Measurements from ENCODE around the gene DNM3. TPM values are rescaled to one million over a fixed set of nuclear protein-coding genes. Genes with fewer than 3 reads are reported as not detected.

DNM3 gene
- polyA plus RNA-seq, 3 donors from 2014 or later = 0.52 to 1.2 (median 0.99) TPM

DNA sequence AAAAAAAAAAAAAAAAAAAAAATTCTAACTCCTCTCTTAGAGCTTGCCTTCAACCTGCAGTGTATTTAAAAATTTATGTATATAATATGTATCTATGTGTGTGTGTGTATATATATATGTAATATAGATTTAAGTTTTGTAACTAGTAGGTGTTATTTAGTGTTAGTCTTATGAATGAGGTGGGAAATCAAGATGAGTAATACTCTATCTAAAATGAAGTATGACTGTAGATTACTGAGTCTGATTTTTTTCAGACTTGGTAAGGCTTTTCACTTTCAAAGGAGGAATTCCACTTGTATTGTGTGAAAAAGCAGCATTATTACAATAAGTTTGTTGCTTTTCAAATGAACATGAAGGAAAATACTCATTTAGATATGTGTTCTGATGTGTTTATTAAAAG is 5.4 kb upstream of the DNM3 start:
- H3K4me3 Mint-ChIP-seq = no peak overlapping the region
- no peaks in the 10 kb centered on the region for H3K9me3 Mint-ChIP-seq
- peaks cover 4 to 6% of the 10 kb centered on the region in 2 donors for H3K4me1 Mint-ChIP-seq
- no peak for DNase-seq
- no peak overlapping the region for H3K27ac Mint-ChIP-seq
- no peaks in the 10 kb centered on the region for H3K36me3 Mint-ChIP-seq
- peaks cover 0 to 5% (median 2%) of the 10 kb centered on the region in 3 donors for H3K27me3 Mint-ChIP-seq (ENCODE audit: low read depth in 3 of 3)

DNA sequence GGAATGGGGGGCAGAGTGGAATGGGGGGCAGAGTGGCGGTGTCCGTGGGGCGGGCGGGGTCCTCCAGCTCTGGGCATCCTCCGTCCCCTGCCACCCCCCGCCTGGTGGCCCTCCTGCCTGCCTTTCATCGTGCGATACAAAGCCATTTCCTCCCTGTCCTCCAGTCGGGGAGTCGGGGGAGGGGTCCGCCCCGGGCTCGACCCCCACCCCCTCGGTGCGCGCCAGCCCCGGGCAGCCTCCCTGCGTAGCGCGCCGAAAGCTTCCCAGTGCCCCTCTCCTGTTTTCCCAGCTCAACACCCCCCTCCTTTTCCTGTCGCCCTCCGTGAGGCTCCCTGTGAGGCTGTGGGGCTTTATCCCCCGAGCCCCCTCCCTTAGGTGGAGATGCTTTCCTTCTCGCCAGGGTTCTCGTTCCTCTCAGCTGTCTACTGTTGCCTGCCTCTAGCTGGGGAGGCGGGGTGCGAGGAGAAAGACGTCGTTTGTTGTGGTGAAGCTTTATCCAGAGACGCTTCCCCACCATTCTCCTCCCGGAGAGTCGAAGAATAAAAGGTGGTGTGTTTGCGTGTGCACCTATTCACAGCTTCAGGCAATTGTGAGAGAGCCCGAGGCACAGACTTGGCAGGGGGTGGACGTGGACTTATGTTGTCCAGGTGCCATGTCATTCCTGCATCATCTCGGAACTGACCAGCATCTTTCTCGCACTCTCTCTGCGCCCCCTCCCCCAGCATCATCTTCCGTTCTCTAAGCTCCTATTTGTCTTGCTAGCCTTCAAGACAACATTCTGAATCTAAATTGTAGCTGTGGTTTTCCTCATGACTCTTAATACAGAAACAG is 848 bp downstream of the DNM3 start:
- peak; percentile 8 to 12 (median 10) for DNase-seq
- H3K36me3 Mint-ChIP-seq = no peaks in the 10 kb centered on the region
- H3K9me3 Mint-ChIP-seq = no peaks in the 10 kb centered on the region
- peak overlapping the region in 4 of 6 donors; percentile 20 to 70 (median 49) for H3K27ac Mint-ChIP-seq
- peaks cover 5 to 18% (median 16%) of the 10 kb centered on the region in 3 donors for H3K27me3 Mint-ChIP-seq (ENCODE audit: low read depth in 3 of 3)
- H3K4me3 Mint-ChIP-seq = peak overlapping the region; percentile 85 to 88 (median 88)
- peaks cover 17 to 21% of the 10 kb centered on the region in 2 donors for H3K4me1 Mint-ChIP-seq

DNA sequence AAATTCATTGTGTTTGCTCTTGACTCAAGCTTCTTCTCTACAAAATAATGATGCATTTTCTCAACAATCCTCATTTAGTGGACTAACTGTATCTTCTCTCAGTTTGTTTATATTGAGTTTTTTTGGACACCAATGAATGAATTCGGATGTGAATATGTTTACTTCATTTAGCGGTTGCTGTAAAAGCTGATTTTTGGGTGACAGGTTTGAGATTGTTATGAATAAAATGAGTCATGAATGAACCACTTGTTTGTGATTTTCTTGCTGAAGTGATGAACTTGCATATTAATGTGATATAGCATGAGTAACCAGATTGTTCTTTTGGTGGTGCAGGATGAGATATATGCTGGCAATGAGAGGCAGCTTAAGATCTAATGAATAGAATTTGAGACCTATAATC is 3.1 kb downstream of the DNM3 start:
- Mint-ChIP-seq H3K4me1 (peaks cover 17 to 21% of the 10 kb centered on the region in 2 donors), H3K36me3 (no peaks in the 10 kb centered on the region), H3K4me3 (no peak overlapping the region), H3K27me3 (ENCODE audit: low read depth in 3 of 3) (peaks cover 5 to 23% (median 16%) of the 10 kb centered on the region in 3 donors), H3K9me3 (no peaks in the 10 kb centered on the region), H3K27ac (no peak overlapping the region)
- no peak for DNase-seq

DNA sequence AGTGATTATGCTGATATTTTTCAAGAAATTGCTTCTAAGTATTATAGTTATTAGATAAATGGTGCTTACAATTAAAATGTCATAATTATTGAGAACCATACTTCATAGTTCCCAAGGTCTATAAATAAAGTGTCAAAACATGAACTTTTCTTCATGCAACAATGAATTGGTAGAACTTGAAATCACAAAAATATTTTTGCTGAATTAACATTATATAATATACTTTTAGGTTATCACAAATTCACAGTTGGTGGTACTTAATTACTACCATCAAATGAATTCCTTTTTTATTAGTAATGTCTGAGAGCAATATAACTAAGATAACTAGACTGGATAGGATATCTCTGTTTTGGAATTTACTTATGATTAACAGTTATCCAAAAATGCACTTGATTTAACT is 4.7 kb downstream of the DNM3 start:
- DNase-seq = no peak
- peaks cover 5 to 25% (median 13%) of the 10 kb centered on the region in 3 donors for H3K27me3 Mint-ChIP-seq (ENCODE audit: low read depth in 3 of 3)
- no peak overlapping the region for H3K27ac Mint-ChIP-seq
- H3K36me3 Mint-ChIP-seq = no peaks in the 10 kb centered on the region
- no peak overlapping the region for H3K4me3 Mint-ChIP-seq
- H3K4me1 Mint-ChIP-seq = peaks cover 12 to 13% of the 10 kb centered on the region in 2 donors
- H3K9me3 Mint-ChIP-seq = no peaks in the 10 kb centered on the region

DNA sequence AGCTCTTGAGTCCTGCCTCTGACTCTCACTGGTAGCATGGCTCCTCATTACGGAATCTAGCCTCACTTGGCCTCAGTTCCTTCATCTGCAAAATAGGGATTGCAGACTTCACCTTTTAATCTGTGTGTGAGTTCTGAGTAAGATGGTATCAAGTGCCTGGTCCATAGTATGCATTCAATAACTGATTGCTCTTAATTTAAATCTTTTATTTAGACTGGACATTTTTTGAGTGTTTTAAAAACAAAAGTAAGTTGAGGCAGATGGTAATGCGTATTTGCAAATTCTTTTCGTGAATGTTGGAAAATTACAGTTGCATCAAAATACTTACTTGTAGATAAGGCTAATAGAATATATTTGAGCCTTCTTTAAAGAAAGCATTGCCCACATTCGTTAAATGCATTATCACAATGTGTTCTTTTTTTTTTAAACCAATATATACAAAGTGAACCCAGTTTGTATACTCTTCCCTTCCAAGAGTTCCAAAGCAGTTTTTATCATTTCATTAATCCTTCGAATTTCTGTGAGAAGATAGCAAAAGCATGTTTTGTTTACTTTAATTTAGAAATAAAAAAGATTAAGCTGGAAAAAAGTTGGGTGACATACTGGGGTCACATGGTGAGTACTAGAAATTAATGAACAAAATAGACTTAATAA is 8.1 kb downstream of the DNM3 start:
- Mint-ChIP-seq H3K9me3 (no peaks in the 10 kb centered on the region), H3K4me1 (no peaks in the 10 kb centered on the region), H3K27me3 (ENCODE audit: low read depth in 3 of 3) (peaks cover 0 to 15% (median 8%) of the 10 kb centered on the region in 3 donors), H3K4me3 (no peak overlapping the region), H3K36me3 (no peaks in the 10 kb centered on the region), H3K27ac (no peak overlapping the region)
- DNase-seq = no peak

DNA sequence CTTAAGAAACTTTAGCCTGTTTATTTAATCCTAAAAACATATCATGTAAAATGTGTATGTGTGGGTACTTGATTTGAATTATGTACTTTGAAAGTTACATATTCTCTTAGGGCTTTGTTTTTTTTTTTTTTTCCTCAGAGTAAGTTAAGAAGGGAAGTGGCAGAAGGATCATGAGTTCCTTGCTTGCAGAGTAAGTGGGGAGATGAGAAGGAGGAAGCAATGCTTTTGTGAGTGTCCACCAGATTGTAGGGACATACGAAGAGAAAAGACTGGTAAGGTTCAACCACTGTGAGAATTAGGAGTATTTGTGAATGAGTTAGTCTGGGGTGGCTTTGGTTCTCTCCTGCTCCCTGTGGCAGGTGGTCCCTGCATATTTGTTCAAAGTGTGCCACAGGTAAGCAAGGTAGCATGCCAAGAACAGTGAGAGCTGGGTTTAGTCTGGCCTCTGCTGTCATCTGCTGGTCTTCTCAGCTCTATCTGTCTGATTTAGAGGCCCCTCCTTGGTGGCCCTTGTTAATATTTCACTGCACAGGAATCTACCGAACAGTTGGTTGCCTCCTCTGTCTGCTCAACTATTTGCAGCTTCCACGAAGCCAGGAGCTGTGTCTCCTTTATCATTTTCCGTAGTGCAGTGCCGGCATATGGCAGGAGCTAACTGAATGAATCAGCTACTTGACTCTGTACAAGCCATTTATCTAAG is 9.5 kb downstream of the DNM3 start:
- H3K27ac Mint-ChIP-seq = no peak overlapping the region
- H3K27me3 Mint-ChIP-seq (ENCODE audit: low read depth in 3 of 3) = peaks cover 0 to 13% (median 8%) of the 10 kb centered on the region in 3 donors
- DNase-seq = no peak
- H3K4me3 Mint-ChIP-seq = no peak overlapping the region
- H3K4me1 Mint-ChIP-seq = no peaks in the 10 kb centered on the region
- H3K36me3 Mint-ChIP-seq = no peaks in the 10 kb centered on the region
- peaks cover 0 to 2% (median 0%) of the 10 kb centered on the region in 6 donors for H3K9me3 Mint-ChIP-seq

DNA sequence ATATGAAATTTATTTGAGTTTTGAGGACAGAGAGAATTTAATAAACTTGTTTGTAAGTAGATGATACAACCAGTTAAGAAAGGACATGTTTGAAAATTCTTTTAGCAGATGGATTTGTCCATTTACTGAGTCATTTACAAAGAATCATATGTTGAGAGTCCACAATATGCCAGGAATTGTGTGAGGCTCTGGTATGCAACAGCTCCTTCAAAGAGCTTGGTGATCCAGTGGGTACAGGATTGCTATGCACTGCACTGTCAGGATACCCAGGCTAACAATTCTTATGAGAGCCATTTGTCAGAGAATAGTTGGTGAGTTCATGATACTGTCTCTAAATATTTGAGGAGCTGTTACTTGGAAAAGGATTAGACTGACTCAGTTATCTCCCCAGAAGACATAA is 11.0 kb downstream of the DNM3 start:
- H3K9me3 Mint-ChIP-seq = peaks cover 0 to 7% (median 3%) of the 10 kb centered on the region in 6 donors
- H3K27ac Mint-ChIP-seq = no peak overlapping the region
- H3K4me1 Mint-ChIP-seq = no peaks in the 10 kb centered on the region
- peaks cover 3 to 5% (median 4%) of the 10 kb centered on the region in 3 donors for H3K36me3 Mint-ChIP-seq
- no peak overlapping the region for H3K4me3 Mint-ChIP-seq
- peaks cover 0 to 16% (median 11%) of the 10 kb centered on the region in 3 donors for H3K27me3 Mint-ChIP-seq (ENCODE audit: low read depth in 3 of 3)
- DNase-seq = no peak

DNA sequence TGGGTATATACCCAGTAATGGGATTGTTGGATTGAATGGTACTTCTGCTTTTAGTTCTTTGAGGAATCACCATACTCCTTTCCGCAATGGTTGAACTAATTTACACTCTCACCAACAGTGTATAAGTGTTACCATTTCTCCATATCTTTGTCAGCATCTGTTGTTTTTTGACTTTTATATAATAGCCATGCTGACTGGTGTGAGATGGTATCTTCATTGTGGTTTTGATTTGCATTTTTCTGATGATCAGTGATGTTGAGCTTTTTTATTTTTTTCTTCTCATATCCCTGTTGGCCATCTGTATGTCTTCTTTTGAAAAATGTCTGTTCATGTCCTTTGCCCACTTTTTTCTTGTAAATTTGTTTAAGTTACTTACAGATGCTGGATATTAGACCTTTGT is 14.1 kb downstream of the DNM3 start:
- peaks cover 0 to 22% (median 11%) of the 10 kb centered on the region in 3 donors for H3K27me3 Mint-ChIP-seq (ENCODE audit: low read depth in 3 of 3)
- peaks cover 12 to 23% (median 12%) of the 10 kb centered on the region in 3 donors for H3K36me3 Mint-ChIP-seq
- H3K9me3 Mint-ChIP-seq = peaks cover 0 to 22% (median 5%) of the 10 kb centered on the region in 6 donors

DNA sequence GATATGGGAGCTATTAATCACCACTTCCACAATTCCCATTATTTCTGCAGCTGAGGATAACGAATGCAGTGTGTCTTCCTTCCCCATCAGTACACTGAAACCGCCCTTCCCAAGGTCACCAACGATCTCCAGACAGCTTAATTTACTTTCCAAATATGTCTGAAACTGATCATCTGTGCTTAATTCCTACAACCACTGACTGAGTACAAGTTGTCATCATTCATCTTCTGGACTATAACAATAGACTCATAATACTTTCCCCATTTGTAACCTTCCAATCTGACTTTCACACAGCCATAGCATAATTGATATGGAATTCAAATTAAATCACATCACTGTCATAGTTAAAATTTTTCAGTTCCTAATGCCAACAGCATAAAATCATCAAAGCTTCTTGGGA is 17.4 kb downstream of the DNM3 start:
- no peaks in the 10 kb centered on the region for H3K4me1 Mint-ChIP-seq
- peaks cover 0 to 22% (median 5%) of the 10 kb centered on the region in 6 donors for H3K9me3 Mint-ChIP-seq
- peaks cover 1 to 26% (median 12%) of the 10 kb centered on the region in 3 donors for H3K27me3 Mint-ChIP-seq (ENCODE audit: low read depth in 3 of 3)
- no peak overlapping the region for H3K4me3 Mint-ChIP-seq
- H3K27ac Mint-ChIP-seq = no peak overlapping the region
- DNase-seq = no peak
- peaks cover 15 to 27% (median 15%) of the 10 kb centered on the region in 3 donors for H3K36me3 Mint-ChIP-seq

More for the DNA sequence above, 14.1 kb downstream of the DNM3 start:
- H3K4me1 Mint-ChIP-seq = no peaks in the 10 kb centered on the region
- DNase-seq = no peak
- no peak overlapping the region for H3K27ac Mint-ChIP-seq
- no peak overlapping the region for H3K4me3 Mint-ChIP-seq

DNA sequence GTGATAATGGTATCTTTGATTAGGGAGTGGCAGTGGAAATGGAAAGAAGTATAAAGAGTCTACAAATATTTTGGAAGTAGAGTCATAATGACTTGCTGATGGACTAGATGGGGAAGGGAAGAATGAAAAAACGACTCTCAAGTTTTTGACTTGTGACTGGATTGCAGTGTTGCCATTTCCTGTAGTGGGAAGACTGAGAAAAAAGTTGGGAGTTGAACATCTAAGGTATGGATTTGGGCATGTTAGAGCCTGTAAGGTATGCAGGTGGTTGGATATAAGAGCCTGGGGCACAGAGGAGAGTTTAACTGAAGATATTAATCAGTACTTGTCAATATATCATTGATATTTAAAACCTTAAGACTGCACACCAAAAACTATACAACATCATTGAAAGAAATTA is 19.4 kb downstream of the DNM3 start:
- Mint-ChIP-seq H3K4me1 (no peaks in the 10 kb centered on the region), H3K9me3 (peaks cover 0 to 22% (median 4%) of the 10 kb centered on the region in 6 donors), H3K27ac (no peak overlapping the region), H3K27me3 (ENCODE audit: low read depth in 3 of 3) (peaks cover 1 to 24% (median 9%) of the 10 kb centered on the region in 3 donors), H3K36me3 (peaks cover 15 to 27% (median 15%) of the 10 kb centered on the region in 3 donors), H3K4me3 (no peak overlapping the region)
- DNase-seq = no peak

DNA sequence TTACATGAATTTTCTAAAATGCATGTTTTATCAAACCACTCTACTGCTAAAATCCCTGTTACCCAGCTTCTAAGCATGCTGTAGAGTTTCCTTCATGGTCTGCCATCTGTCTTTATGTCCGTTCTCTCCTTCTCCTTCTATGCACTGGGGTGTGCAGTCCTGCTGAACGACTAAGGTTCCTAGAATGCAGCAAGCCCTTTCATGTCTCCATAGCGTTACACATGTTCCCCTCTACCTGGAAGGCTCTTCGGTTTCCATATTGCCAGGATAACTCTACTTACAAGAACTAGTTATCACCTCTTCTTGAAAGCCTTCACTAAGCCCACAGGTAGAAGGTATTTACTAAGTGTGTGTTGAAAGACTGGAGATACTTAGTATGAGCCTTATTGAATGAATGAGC is 22.2 kb downstream of the DNM3 start:
- no peak overlapping the region for H3K27ac Mint-ChIP-seq
- no peak for DNase-seq
- H3K36me3 Mint-ChIP-seq = peaks cover 11 to 13% (median 12%) of the 10 kb centered on the region in 3 donors
- H3K4me1 Mint-ChIP-seq = no peaks in the 10 kb centered on the region
- H3K4me3 Mint-ChIP-seq = no peak overlapping the region
- H3K27me3 Mint-ChIP-seq (ENCODE audit: low read depth in 3 of 3) = peaks cover 1 to 18% (median 4%) of the 10 kb centered on the region in 3 donors
- peaks cover 0 to 8% (median 2%) of the 10 kb centered on the region in 6 donors for H3K9me3 Mint-ChIP-seq

DNA sequence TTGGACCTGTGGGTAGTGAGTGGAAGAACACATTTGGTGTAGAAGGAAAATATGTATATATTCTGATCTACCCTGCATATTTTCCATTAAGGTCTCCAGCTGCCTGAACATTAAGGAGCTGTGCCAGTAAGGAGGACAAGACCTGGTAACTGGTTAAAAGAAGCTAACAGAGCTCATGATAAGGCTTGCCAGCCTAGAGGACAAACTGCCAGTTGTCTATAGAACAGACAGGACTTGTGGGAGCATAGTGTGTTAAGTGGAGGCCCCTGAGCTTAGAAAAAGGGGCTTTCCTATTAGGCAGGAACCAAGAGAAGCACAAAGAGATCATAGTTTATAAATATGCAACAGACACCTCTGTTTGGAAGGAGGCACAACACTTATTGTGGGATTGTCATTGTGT is 23.0 kb downstream of the DNM3 start:
- no peak for DNase-seq
- Mint-ChIP-seq H3K4me3 (no peak overlapping the region), H3K27ac (no peak overlapping the region), H3K9me3 (peaks cover 0 to under 1% (median 0%) of the 10 kb centered on the region in 6 donors), H3K36me3 (peaks cover 4 to 5% (median 4%) of the 10 kb centered on the region in 3 donors), H3K27me3 (ENCODE audit: low read depth in 3 of 3) (peaks cover 3 to 14% (median 4%) of the 10 kb centered on the region in 3 donors), H3K4me1 (no peaks in the 10 kb centered on the region)

DNA sequence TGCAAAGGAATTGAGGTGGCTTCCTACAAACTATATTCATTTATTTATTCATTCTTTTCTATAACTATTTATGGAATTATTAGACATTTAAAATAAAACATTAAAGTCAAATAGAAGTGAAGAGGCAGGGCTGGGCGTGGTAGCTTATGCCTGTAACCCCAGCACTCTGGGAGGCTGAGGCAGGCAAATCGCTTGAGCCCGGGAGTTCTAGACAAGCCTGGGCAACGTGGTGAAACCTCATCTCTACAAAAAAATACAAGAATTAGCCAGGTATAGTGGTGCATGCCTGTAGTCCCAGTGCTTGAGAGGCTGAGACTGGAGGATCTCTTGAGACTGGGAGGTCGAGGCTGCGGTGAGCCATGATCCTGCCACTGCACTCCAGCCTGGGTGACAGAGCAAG is 23.8 kb downstream of the DNM3 start:
- H3K4me3 Mint-ChIP-seq = no peak overlapping the region
- H3K36me3 Mint-ChIP-seq = peaks cover 3 to 4% (median 4%) of the 10 kb centered on the region in 3 donors
- H3K27me3 Mint-ChIP-seq (ENCODE audit: low read depth in 3 of 3) = peaks cover 3 to 11% (median 5%) of the 10 kb centered on the region in 3 donors
- H3K9me3 Mint-ChIP-seq = no peaks in the 10 kb centered on the region
- H3K4me1 Mint-ChIP-seq = no peaks in the 10 kb centered on the region
- no peak for DNase-seq
- H3K27ac Mint-ChIP-seq = no peak overlapping the region

Data from immature natural killer cell (primary cell).